Measurements from ENCODE around the gene ARMC8.

Gene ARMC8

GRCh38 chr3:138340511-138340910, 153.4 kb downstream of the ARMC8 start:
- ATAC-seq = no peak
- no peak for TF ChIP-seq CSRNP3 (CRISPR knock-in tag; IDR thresholded peaks at IDR 0.05)
- no peak for TF ChIP-seq ZNF8 (CRISPR knock-in tag; IDR thresholded peaks at IDR 0.05)
- TF ChIP-seq CSDC2 (CRISPR knock-in tag; IDR thresholded peaks at IDR 0.05) = no peak
- TF ChIP-seq ISL1 (CRISPR knock-in tag; IDR thresholded peaks at IDR 0.05) = no peak
- TF ChIP-seq TSHZ2 (CRISPR knock-in tag; IDR thresholded peaks at IDR 0.05) = no peak
- no peak for TF ChIP-seq CREB5 (CRISPR knock-in tag; IDR thresholded peaks at IDR 0.05; ENCODE audit: low read depth)
- TF ChIP-seq ZC3H10 (CRISPR knock-in tag; IDR thresholded peaks at IDR 0.05) = no peak
- TF ChIP-seq GLIS3 (CRISPR knock-in tag; IDR thresholded peaks at IDR 0.05) = no peak
- TF ChIP-seq RARB (CRISPR knock-in tag; IDR thresholded peaks at IDR 0.05) = no peak
- TF ChIP-seq ZFP30 (CRISPR knock-in tag; IDR thresholded peaks at IDR 0.05) = no peak
- no peak for TF ChIP-seq PATZ1 (CRISPR knock-in tag; IDR thresholded peaks at IDR 0.05; ENCODE audit: borderline replicate concordance)
- TF ChIP-seq ZFP3 (CRISPR knock-in tag; IDR thresholded peaks at IDR 0.05) = no peak
- no peak for TF ChIP-seq OSR1 (CRISPR knock-in tag; IDR thresholded peaks at IDR 0.05)
- no peak for TF ChIP-seq BACH2 (CRISPR knock-in tag; IDR thresholded peaks at IDR 0.05; ENCODE audit: borderline replicate concordance)
- TF ChIP-seq TOX (CRISPR knock-in tag; IDR thresholded peaks at IDR 0.05; ENCODE audit: borderline replicate concordance) = no peak
- no peak for TF ChIP-seq ZNF565 (CRISPR knock-in tag; conservative IDR thresholded peaks at IDR 0.05; ENCODE audit: low read depth)
- no peak for TF ChIP-seq PPARA (CRISPR knock-in tag; IDR thresholded peaks at IDR 0.05; ENCODE audit: borderline replicate concordance)
- no peak for TF ChIP-seq ARNTL (CRISPR knock-in tag; IDR thresholded peaks at IDR 0.05; ENCODE audit: borderline replicate concordance, low read depth)
- TF ChIP-seq ZNF70 (CRISPR knock-in tag; IDR thresholded peaks at IDR 0.05) = no peak

GRCh38 chr3:138344754-138345153, 157.7 kb downstream of the ARMC8 start:
- no peak for ATAC-seq
- no peak for TF ChIP-seq SNAI2 (CRISPR knock-in tag; IDR thresholded peaks at IDR 0.05)
- TF ChIP-seq CREB5 (CRISPR knock-in tag; IDR thresholded peaks at IDR 0.05; ENCODE audit: low read depth) = no peak
- no peak for TF ChIP-seq PPARA (CRISPR knock-in tag; IDR thresholded peaks at IDR 0.05; ENCODE audit: borderline replicate concordance)
- no peak for TF ChIP-seq CSDC2 (CRISPR knock-in tag; IDR thresholded peaks at IDR 0.05)
- TF ChIP-seq PATZ1 (CRISPR knock-in tag; IDR thresholded peaks at IDR 0.05; ENCODE audit: borderline replicate concordance) = no peak
- no peak for TF ChIP-seq ZFP3 (CRISPR knock-in tag; IDR thresholded peaks at IDR 0.05)
- TF ChIP-seq TSHZ2 (CRISPR knock-in tag; IDR thresholded peaks at IDR 0.05) = no peak
- TF ChIP-seq ZNF70 (CRISPR knock-in tag; IDR thresholded peaks at IDR 0.05) = no peak
- TF ChIP-seq OSR1 (CRISPR knock-in tag; IDR thresholded peaks at IDR 0.05) = no peak
- TF ChIP-seq ESRRG (CRISPR knock-in tag; IDR thresholded peaks at IDR 0.05) = no peak
- no peak for TF ChIP-seq ZFP30 (CRISPR knock-in tag; IDR thresholded peaks at IDR 0.05)
- no peak for TF ChIP-seq POU6F1 (CRISPR knock-in tag; IDR thresholded peaks at IDR 0.05; ENCODE audit: borderline replicate concordance, low read depth)
